ENCODE data around the gene RPS3. TPM values are rescaled to one million over a fixed set of nuclear protein-coding genes. Genes with fewer than 3 reads are reported as not detected.

Gene RPS3
- total and polyA plus RNA-seq, 2 experiments from 2014 or later, result 1,094 to 1,201 TPM

DNA sequence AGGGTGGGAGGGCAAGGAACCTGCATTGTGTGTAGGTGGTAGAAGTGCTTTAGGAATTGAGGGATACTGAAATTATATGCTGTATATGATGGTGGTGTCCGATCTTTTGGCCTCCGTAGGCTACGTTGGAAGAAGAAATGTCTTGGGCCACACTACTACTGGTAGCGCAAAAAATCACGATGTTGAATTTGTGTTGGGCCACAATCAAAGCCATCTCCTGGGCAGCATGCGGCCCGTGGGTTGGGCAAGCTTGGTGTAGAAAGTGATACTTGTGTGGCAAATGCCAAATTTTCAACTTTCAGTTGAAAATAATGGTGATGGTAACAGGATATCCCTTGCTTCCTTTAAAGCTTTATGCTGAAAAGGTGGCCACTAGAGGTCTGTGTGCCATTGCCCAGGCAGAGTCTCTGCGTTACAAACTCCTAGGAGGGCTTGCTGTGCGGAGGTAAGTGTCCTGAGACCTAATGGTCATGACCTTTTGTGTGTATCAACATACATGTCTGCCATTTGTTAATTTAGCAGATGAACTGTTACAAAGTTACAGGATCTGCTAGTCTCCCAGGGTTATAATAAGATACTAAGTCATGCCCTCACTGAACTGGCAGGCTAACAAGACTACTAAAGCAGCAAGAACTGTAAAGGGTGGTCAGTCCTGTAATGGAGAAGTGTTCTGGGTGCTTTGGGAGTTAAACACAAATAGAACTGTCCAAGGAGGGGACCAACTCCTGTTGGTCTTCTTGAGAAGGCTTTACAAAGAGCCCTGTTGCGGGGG, 2.9 kb downstream of the RPS3 start:
- no peak for DNase-seq (ENCODE audit: low spot score)
- Histone ChIP-seq H3K79me2 (peaks cover 74% of the 10 kb centered on the region), H3K4me1 (ENCODE audit: insufficient read depth) (peaks cover 19% of the 10 kb centered on the region), H2AFZ (no peak overlapping the region), H4K20me1 (ENCODE audit: insufficient read depth, poor library complexity, severe bottlenecking) (peaks cover 71% of the 10 kb centered on the region), H3K27me3 (no peaks in the 10 kb centered on the region), H3K4me2 (peak overlapping the region; percentile 87), H3K27ac (peak overlapping the region; percentile 21), H3K4me3 (no peak overlapping the region), H3K9me3 (ENCODE audit: low read depth) (no peaks in the 10 kb centered on the region), H3K36me3 (replicated peaks; ENCODE audit: insufficient read depth, low read depth) (peaks cover 8% of the 10 kb centered on the region), H3K9me2 (replicated peaks; ENCODE audit: insufficient read depth) (no peaks in the 10 kb centered on the region)
- 92% methylated on average over 10 of the region's 10 CpGs for WGBS (ENCODE audit: low lambda C conversion rate, missing lambda C conversion rate)
- TF ChIP-seq EZH2 (IDR thresholded peaks at IDR 0.05; ENCODE audit: borderline replicate concordance) (no peak), CTCF (IDR thresholded peaks at IDR 0.05; ENCODE audit: poor library complexity) (no peak), EZH2phosphoT487 (IDR thresholded peaks at IDR 0.05; ENCODE audit: low read depth, severe bottlenecking, unreplicated experiment) (no peak)

DNA sequence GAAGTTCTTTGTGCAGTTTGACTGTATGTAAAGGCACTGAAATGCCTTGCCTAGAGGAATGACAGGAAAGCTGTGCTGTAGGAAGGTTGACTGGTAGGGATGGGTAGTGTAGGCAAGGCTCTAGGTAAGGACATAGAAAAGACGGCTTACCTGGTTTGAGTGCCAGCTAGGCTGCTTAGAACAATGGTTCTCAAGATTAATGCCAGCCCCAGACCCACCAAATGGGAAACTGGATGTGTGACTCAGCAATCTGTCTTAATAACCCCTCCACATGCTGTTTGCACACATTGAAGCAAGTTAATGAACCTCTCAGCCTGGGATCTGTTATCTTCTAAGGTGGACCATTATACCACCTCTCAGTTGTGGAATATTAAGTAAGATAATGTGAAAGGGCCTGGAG, 3.7 kb downstream of the RPS3 start:
- H3K36me3 ChIP-seq (replicated peaks; ENCODE audit: insufficient read depth, low read depth), result peaks cover 8% of the 10 kb centered on the region
- H3K9me3 ChIP-seq (ENCODE audit: low read depth), result no peaks in the 10 kb centered on the region
- TF ChIP-seq EZH2phosphoT487 (IDR thresholded peaks at IDR 0.05; ENCODE audit: low read depth, severe bottlenecking, unreplicated experiment), result no peak
- TF ChIP-seq CTCF (IDR thresholded peaks at IDR 0.05; ENCODE audit: poor library complexity), result no peak
- no peak for TF ChIP-seq EZH2 (IDR thresholded peaks at IDR 0.05; ENCODE audit: borderline replicate concordance)
- H3K9me2 ChIP-seq (replicated peaks; ENCODE audit: insufficient read depth), result no peaks in the 10 kb centered on the region
- H2AFZ ChIP-seq, result no peak overlapping the region
- H3K27me3 ChIP-seq, result no peaks in the 10 kb centered on the region
- no peak overlapping the region for H3K4me3 ChIP-seq
- H3K79me2 ChIP-seq, result peaks cover 74% of the 10 kb centered on the region
- H4K20me1 ChIP-seq (ENCODE audit: insufficient read depth, poor library complexity, severe bottlenecking), result peaks cover 78% of the 10 kb centered on the region
- H3K27ac ChIP-seq, result peak overlapping the region; percentile 21
- 96% methylated on average over 1 of the region's 1 CpG for WGBS (ENCODE audit: low lambda C conversion rate, missing lambda C conversion rate)
- peak overlapping the region; percentile 87 for H3K4me2 ChIP-seq
- DNase-seq (ENCODE audit: low spot score), result no peak
- H3K4me1 ChIP-seq (ENCODE audit: insufficient read depth), result peaks cover 19% of the 10 kb centered on the region

DNA sequence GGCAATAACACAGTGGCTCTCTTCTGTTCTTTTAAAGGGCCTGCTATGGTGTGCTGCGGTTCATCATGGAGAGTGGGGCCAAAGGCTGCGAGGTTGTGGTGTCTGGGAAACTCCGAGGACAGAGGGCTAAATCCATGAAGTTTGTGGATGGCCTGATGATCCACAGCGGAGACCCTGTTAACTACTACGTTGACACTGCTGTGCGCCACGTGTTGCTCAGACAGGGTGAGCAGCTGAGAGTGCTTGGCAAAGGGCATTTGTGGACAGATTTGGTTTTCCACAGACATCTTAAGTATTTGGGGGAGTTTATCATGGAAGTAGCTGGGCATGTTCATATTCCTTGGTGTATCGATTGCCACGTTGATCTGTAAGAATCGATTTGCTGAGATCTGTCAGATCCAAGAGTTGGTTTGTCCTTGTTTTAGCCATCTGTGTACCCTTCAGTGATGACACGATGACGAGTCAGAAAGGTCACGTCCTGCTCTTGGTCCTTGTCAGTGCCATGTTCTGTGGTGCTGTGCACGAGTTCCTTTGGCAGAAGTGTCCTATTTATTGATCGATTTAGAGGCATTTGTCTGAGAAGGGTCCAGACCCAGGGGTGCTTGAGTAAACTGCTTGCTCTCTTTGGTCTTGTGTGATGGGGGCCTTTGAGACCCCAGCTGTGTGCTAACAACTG, 4.8 kb downstream of the RPS3 start:
- H4K20me1 ChIP-seq (ENCODE audit: insufficient read depth, poor library complexity, severe bottlenecking), result peaks cover 87% of the 10 kb centered on the region
- peaks cover 8% of the 10 kb centered on the region for H3K36me3 ChIP-seq (replicated peaks; ENCODE audit: insufficient read depth, low read depth)
- no peak overlapping the region for H3K4me3 ChIP-seq
- no peak overlapping the region for H3K4me2 ChIP-seq
- H3K4me1 ChIP-seq (ENCODE audit: insufficient read depth), result peaks cover 19% of the 10 kb centered on the region
- TF ChIP-seq CTCF (IDR thresholded peaks at IDR 0.05; ENCODE audit: poor library complexity) (no peak), EZH2phosphoT487 (IDR thresholded peaks at IDR 0.05; ENCODE audit: low read depth, severe bottlenecking, unreplicated experiment) (no peak), EZH2 (IDR thresholded peaks at IDR 0.05; ENCODE audit: borderline replicate concordance) (no peak)
- no peaks in the 10 kb centered on the region for H3K9me3 ChIP-seq (ENCODE audit: low read depth)
- H3K79me2 ChIP-seq, result peaks cover 83% of the 10 kb centered on the region
- WGBS (ENCODE audit: low lambda C conversion rate, missing lambda C conversion rate), result 96% methylated on average over 15 of the region's 15 CpGs
- H3K27ac ChIP-seq, result no peak overlapping the region
- no peaks in the 10 kb centered on the region for H3K27me3 ChIP-seq
- H3K9me2 ChIP-seq (replicated peaks; ENCODE audit: insufficient read depth), result no peaks in the 10 kb centered on the region
- no peak for DNase-seq (ENCODE audit: low spot score)
- H2AFZ ChIP-seq, result no peak overlapping the region

Data from hepatocyte (in vitro differentiated cells).